HG02973 (cell line): ENCODE data around the gene GLTP.
"Not testable (repeated sequence)": the region's sequence is repeated elsewhere in the genome, so short reads cannot be mapped to it uniquely, and the experiment has no call there.

Source experiments
- ATAC-seq: cut with Tn5 transposase; IDR thresholded peaks from one replicate; pipeline ENCODE4 v1.9.1; 2021; ENCODE audit warnings: moderate library complexity; ENCODE audit not compliant: unreplicated experiment

GLTP gene

DNA sequence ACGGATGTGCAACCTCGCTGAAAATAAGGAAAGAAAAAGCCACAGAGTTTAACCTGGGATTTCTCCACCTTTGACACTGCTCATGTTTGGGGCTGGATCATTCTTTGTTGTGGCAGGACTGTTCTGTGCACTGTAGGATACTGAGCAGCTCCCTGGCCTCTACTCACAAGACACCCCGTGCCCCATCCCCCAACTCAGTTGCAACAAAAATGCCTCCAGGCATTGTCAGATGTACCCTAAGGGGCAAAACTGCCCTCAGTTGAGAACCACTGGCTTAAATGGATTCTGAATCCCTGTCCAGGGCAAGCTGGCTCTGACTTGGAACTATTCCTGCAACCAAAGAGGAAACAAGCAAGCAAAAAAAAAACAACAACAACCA, 2.1 kb downstream of the GLTP start:
- ATAC-seq: no peak

- ATAC-seq: no peak
Observed at GRCh38 chr12:109877504-109878246, 2.7 kb downstream of the GLTP start.

DNA sequence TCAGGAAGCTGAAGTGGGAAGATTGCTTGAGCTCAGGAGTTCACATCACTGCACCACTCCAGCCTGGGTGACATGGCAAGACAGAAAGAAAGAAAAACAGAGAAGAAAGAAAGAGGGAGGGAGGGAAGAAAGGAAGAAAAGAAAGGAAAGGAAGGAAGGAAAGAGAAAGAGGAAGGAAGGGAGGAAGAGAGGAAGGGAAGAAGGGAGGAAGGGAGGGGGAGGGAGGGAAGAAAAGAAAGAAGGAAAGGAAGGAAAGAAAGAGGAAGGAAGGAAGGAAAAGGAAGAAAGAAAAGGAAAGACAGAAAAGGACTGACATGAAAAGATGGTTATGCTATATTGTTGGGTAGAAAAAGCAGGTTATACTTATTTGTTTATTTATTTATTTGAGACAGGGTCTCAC, 3.9 kb downstream of the GLTP start:
- ATAC-seq: no peak

- ATAC-seq: no peak
Observed at GRCh38 chr12:109875572-109876131, 4.7 kb downstream of the GLTP start.

DNA sequence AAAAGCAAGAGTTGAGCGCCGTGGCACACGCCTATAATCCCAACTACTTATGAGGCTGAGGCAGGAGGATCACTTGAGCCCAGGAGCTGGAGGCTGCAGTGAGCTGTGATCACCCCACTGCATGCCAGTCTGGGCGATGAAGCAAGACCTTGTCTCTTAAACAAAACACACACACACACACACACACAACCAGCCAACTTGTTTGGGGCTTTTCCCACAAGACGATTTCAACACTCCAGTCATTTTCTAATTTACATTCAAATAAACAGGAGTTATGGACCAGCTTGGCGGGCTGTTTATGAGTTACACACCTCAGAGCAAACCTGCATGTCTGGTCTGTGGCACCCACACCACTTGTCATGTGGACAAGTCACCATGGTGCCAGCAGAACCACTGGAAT, 6.7 kb downstream of the GLTP start:
- no peak for ATAC-seq

DNA sequence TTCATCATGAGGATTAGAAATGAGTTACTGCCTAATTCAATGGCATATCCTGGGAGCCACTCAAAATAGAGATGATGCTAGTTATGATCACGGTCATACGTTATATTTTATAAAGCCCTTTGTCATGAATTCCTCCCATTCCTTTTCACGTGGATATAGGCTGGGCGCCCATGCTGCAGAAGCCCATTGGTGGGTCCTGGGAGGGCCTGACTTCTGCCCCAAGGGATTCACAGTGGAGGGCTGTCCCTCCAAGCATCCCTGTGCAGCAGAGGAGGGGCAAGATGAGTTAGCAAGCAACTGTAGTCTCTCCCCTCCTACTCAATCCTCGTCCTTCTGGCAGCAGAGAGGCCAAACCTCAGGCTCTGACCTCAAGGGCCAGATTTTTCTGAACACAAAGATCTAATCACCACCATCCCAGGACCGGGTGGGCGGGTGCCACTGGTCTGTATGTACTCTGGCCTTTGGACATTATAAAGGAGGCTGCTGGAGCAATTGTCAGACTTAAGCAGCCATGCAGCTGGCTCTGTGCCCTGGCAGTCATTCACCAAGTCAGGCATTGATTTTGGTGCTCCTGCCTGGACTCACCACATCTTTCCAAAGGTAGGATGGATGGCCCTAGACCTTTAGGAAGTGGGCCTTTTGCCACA, 8.6 kb downstream of the GLTP start:
- ATAC-seq: no peak

DNA sequence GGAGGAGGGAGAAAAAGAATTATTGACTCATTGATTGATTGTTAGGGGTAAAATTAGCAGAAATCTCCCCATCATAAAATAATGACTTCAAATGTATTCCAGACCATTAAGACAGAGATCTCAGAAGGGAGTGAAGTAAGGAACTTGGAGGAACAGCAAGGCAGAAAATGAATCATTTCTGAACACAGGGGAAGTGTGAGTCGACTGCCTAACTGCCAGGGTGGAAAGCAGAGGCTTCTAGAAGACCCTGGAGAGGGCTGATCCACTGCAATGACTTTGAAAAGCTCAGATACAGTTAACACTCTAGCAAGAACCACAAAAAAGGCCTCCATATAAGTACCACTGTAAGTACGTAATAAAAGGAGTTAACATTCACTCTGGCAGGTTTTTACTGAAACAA, 9.7 kb downstream of the GLTP start:
- no peak for ATAC-seq

- no peak for ATAC-seq
Observed at GRCh38 chr12:109868182-109869051, 11.9 kb downstream of the GLTP start.

DNA sequence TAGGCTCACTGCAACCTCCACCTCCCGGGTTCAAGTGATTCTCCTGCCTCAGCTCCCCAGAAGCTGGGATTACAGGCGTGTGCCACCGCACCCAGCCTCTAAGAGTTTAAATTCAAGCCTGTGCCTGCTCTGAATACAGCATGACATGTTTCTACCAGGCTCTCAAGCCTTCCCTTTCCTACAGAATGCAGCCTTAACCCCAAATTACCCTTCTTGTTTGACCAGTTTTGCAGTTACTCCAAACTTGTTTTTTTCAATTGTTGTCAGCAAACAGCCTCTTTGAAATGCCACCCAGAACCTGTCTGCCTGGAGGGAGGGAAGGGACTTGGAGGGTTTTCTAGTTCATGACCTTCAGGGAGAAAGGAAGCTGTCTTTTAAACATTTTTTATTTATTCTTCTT, 15.4 kb downstream of the GLTP start:
- ATAC-seq: no peak

DNA sequence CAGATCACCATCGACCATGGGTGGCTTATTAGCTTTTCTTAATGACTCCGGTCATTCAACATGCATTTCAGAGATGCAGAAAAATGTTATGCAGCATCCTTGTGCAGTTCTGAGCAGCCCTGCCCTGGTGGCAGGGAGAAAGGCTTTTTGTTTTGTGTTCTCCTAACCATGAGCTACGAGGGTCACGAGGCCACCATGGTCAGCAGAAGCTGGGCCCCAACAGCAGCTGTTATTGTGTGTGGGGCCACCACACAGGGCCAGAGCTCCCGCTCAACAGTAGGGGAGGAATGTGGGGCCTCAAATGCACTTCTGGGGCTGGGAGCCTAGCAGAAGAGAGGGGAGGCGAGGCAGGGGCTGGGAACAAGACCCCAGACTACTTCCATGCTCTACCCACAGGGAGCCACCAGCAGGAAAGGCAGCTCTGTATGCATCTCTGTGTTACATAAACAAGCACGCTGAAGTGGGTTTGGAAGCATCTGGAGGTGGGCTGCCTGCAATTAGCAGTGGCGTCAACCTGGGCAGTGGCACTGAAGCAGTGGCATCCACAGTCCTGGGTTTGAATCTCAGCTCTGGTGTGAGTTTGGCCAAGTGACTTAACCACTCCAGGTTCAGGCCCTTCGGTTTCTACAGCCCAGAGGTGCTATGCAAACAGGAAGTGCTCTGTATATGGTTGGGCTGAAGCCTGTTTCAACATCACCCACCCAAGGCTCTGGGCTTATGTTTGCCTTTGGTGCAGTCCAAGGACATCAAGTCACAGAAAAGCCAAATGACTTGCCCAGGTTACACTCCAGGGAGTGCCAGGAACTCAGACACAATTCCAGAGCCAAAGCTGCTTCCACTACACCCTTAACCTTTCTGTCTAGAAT, 16.3 kb downstream of the GLTP start:
- ATAC-seq: no peak

GRCh38 chr12:109862491-109862890, 17.9 kb downstream of the GLTP start:
- not testable (repeated sequence) for ATAC-seq

GRCh38 chr12:109861689-109862314, 18.5 kb downstream of the GLTP start:
- ATAC-seq: no peak

DNA sequence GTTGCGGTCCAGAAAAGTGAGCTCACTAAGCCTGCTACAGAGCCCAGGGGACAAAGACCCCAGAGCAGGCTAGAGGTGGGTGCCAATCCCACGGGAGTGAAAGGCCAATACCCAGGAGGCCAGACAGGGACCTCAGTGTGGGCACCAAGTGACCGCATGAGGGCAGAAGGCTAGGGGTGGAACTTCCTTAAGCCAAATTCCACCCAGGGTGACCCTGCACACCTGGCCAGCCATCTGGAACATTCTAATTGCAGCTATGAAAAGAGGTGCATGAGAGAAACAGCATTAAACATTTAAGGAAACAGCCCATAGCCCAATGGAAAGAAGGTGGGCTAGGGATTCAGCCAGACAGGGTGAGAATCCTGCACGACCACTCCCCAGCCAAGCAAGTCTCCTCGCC, 19.4 kb downstream of the GLTP start:
- ATAC-seq: no peak

DNA sequence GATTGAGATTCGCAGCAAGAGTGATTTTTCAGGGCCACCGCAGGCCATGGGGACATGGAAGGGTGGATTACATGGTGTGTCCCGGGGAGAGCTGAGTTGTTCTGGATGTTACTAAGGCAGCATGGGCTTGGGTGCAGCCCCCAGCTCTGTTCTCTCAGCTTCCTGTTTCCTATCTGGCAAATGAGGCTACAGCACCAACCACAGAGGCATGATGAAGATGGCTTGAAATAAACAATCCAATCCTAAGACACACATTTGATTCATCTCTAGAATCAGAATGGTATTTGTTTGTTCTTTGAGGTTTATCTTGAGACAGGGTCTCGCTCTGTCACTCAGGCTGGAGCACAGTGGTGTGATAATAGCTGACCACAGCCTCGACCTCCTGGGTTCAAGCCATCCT, 21.6 kb downstream of the GLTP start:
- ATAC-seq: no peak

GRCh38 chr12:109857715-109858114, 22.6 kb downstream of the GLTP start:
- ATAC-seq: no peak

DNA sequence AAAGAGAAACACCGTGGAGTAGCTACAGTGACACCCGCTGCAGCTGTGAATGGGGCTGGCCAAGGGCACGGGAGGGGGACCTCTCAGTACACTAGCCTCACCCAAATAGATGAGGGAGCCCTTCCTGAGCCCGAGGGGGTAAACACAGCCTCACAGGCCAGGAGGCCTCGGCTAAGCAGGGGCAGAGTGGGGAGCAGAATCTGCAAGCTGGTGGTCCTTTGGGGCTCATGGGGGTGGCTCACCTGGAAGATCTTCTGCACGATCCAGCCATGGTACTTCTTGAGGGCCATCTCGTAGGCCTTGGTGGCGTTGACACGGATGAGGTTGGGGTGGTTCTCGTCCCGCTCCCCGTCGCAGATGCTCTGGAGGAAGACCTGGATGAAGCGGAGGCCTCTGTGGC, 25.0 kb downstream of the GLTP start:
- ATAC-seq: no peak

GRCh38 chr12:109850518-109850917, 29.8 kb downstream of the GLTP start:
- ATAC-seq: not testable (repeated sequence)

DNA sequence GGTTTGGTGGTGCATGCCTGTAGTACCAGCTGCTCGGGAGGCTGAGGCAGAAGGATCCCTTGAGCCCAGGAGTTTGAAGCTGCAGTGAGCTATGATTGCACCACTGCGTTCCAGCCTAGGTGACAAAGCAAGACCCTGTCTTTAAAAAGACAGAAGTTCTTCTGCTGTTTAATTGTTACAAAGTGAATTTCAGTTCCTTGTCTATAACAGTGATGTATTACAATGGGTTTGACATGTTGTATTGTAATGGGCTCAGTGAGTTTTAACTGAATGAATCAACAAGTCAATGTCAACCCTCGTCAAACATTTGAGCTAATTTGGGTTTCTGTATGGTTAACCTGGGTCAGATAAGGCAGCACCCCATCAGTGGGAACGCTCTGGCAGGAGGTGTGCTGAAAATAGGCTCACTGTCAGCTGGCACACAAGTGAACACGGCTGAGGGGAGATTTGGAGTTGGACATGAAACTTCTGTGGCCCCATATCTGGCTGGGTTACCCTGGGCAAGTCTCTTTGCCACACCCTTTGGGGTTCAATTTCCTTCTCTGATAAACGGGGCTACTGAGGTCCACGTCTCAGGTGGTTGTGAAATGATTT, 33.1 kb downstream of the GLTP start:
- ATAC-seq: no peak

DNA sequence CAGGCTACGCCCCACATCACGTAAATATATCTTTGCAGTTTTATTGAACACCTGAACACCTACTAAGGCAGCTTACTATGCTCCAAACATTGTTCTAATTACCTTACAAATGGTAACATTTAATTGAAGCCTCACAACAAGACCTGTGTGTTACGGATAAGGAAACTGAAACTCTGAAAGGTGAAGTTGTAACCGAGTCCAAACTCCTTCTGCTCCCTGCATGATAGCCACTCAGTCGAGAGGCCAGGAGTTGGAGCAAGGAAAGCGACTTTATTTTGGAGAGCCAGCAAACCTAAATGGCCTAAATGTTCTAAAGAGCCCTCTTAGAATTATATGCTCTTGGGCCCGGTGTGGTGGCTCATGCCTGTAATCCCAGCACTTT, 34.5 kb downstream of the GLTP start:
- no peak for ATAC-seq
